Progenitor cell of endocrine pancreas (in vitro differentiated cells): ENCODE data around the gene CPNE6. TPM values are rescaled to one million over a fixed set of nuclear protein-coding genes. Genes with fewer than 3 reads are reported as not detected.

Experiments
- DNase-seq: peaks from one replicate; pipeline ENCODE4 v3.0.0; 2021; ENCODE audit warnings: low spot score; ENCODE audit not compliant: unreplicated experiment
- H3K27ac Mint-ChIP-seq: 2 replicates; pipeline ENCODE4 v1.8.0; 2021; ENCODE audit warnings: mild to moderate bottlenecking, moderate library complexity, mixed read lengths
- H3K27me3 Mint-ChIP-seq: 2 replicates; pipeline ENCODE4 v1.8.0; 2021; ENCODE audit warnings: mixed read lengths
- H3K36me3 Mint-ChIP-seq: 2 replicates; pipeline ENCODE4 v1.8.0; 2022; ENCODE audit warnings: mixed read lengths; ENCODE audit not compliant: insufficient read depth
- H3K4me1 Mint-ChIP-seq: 2 replicates; pipeline ENCODE4 v1.8.0; 2021; ENCODE audit warnings: low read depth, mixed read lengths
- H3K4me3 Mint-ChIP-seq: 2 replicates; pipeline ENCODE4 v1.8.0; 2021; ENCODE audit warnings: low read depth, mild to moderate bottlenecking, moderate library complexity, mixed read lengths
- H3K9me3 Mint-ChIP-seq: 2 replicates; pipeline ENCODE4 v1.8.0; 2021; ENCODE audit warnings: low read depth, mixed read lengths
- CTCF ChIP-seq: fragments of 200-600 bp; sonication (generic); IDR thresholded peaks from one replicate; pipeline ENCODE4 v1.5.0; 2021; ENCODE audit warnings: antibody characterized with exemption, mild to moderate bottlenecking; ENCODE audit not compliant: unreplicated experiment
- total RNA-seq: library from RNA; stranded (reverse); gene quantifications from 2 replicates; pipeline ENCODE4 v1.2.1, GENCODE V29; 2021

Gene CPNE6
- total RNA-seq, 1 donor from 2014 or later: not detected

DNA sequence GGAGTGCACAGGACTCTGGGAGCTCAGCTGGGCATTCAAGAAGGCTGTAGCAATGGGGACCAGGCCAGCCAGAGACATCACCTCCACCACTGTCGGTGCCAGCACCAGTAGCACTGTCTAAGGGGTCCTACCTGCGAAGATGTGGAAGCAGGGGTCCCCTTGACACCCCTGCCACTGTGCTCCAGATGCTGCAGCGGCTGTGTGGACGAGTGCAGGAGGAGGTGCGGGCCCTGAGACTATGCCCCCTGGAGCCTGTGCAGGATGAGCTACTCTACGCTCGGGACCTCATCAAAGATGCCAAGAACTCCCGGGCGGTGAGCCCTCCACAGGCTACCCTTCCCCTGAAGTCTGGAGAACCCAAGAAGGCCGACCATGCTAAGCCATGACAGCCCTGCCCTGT is 10.9 kb upstream of the CPNE6 start:
- Mint-ChIP-seq H3K27ac (no peak overlapping the region), H3K4me1 (peaks cover 5% of the 10 kb centered on the region), H3K36me3 (no peaks in the 10 kb centered on the region), H3K9me3 (no peaks in the 10 kb centered on the region), H3K4me3 (no peak overlapping the region), H3K27me3 (no peaks in the 10 kb centered on the region)
- no peak for TF ChIP-seq CTCF
- no peak for DNase-seq

DNA sequence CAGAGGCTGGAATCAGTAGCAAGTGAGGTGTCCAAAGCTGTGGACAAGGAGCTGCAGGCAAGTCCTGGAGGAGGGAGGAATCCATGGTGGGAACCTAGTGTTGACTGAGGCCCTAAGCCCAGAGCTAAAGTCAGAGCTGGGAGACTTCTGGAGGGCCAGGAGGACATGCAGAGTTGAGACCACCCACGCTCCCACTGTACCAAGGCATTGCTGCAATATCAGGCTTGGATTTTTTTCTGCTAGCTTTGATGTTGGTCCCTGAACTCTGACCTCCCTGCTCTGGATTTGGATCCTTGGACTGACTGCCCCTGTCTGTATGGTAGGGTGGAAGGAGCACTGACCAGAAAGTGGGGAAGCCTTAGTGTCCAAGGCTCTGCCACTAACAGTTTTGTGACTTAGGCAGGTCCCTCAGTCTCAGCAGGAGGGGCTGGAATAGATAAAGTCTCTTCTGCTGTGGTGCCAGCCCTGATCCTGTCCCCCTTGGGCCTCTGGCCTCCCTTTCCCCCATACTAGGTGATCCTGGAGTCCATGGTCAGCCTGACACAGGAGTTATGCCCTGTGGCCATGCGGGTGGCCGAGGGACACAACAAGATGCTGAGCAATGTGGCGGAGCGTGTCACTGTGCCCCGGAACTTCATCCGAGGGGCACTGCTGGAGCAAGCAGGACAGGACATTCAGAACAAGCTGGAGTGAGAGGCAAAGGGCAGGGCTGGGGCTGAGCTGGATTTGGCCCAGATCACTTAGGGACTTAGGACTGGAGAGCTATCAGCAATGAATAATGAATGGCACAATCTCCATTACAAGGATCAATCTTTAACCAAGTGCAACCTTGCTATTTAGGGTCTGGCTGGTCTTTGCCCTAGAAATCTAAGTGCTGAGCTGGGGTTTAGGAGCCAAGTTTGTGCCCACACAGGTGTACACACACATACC is 10.1 kb upstream of the CPNE6 start:
- Mint-ChIP-seq H3K36me3 (no peaks in the 10 kb centered on the region), H3K27me3 (no peaks in the 10 kb centered on the region), H3K9me3 (no peaks in the 10 kb centered on the region), H3K4me1 (peaks cover 5% of the 10 kb centered on the region), H3K4me3 (no peak overlapping the region), H3K27ac (no peak overlapping the region)
- DNase-seq: no peak
- TF ChIP-seq CTCF: no peak

DNA sequence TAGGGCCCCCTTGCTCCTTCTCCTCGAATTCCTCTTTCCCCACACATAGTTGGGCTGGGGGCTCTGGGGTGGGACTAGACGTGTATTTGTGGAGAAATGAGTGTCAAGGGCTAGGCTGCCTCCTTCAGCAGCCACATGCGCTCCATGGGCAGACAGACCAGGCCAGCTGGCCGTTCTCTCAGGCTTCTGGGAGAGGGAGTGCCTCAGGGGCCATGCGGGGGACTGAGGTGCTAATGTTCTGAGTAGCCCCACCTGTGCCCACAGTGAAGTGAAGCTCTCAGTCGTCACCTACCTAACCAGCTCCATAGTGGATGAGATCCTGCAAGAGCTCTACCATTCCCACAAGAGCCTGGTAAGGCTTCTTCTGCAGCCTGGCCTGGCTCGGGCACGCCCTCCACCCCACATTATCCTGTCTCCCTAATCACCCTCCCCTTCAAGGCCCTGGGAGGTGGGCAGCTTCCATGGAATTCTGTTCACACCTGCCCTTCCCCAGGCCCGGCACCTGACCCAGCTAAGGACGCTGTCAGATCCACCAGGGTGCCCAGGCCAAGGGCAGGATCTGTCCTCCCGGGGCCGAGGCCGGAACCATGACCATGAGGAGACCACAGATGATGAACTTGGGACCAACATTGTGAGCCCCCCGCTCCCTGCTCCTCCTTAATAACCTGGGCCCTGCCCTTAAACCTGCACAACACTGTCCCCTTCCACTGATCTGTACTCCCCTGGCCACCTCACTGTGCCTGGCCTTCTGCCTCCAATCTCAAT is 9.0 kb upstream of the CPNE6 start:
- Mint-ChIP-seq H3K4me3 (no peak overlapping the region), H3K4me1 (peaks cover 5% of the 10 kb centered on the region), H3K9me3 (no peaks in the 10 kb centered on the region), H3K27me3 (no peaks in the 10 kb centered on the region), H3K36me3 (no peaks in the 10 kb centered on the region), H3K27ac (no peak overlapping the region)
- no peak for DNase-seq
- TF ChIP-seq CTCF: no peak

DNA sequence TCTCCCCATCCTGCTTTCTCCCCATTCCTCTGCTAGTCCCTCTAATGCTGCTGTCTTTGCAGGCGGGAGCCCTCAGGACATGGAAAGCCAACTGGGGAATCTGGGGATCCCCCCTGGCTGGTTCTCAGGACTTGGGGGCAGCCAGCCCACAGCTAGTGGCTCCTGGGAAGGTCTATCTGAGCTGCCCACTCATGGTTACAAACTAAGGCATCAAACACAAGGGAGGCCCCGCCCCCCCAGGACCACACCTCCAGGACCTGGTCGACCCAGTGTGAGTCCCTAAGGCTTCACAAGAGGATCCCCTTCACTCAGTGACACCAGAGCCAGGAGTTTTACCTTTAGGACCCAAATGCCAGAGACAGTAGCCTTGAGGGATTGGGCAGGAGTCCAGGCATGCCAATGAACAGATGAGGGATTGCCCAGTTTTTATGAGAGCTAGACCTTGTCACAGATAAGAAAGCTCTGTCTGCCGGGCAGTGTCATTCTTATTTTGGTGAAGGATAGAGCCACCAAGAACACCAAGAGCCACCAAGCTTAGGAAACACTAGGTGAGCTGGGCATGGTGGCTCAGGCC is 8.0 kb upstream of the CPNE6 start:
- H3K27me3 Mint-ChIP-seq: no peaks in the 10 kb centered on the region
- no peak overlapping the region for H3K27ac Mint-ChIP-seq
- H3K4me3 Mint-ChIP-seq: no peak overlapping the region

More for the DNA sequence above, 8.0 kb upstream of the CPNE6 start:
- no peak for DNase-seq
- TF ChIP-seq CTCF: no peak
- Mint-ChIP-seq H3K36me3 (no peaks in the 10 kb centered on the region), H3K9me3 (no peaks in the 10 kb centered on the region), H3K4me1 (peaks cover 5% of the 10 kb centered on the region)
